ENCODE results near the gene PBOV1. TPM values are rescaled to one million over a fixed set of nuclear protein-coding genes. Genes with fewer than 3 reads are reported as not detected.

PBOV1 gene
- total and polyA plus RNA-seq, 11 donors = not detected

- intact Hi-C loops (cut with DNase I) = no loop called here
- ATAC-seq (no peak), DNase-seq (no peak)
- TF ChIP-seq POLR2A (IDR thresholded peaks at IDR 0.05) = no peak
- no peak for TF ChIP-seq CTCF (IDR thresholded peaks at IDR 0.05)
- Histone ChIP-seq H3K4me3 (no peak overlapping the region), H3K27me3 (no peaks in the 10 kb centered on the region), H3K9me3 (no peaks in the 10 kb centered on the region), H3K36me3 (no peaks in the 10 kb centered on the region), H3K27ac (no peak overlapping the region), H3K4me1 (peaks cover 0 to 4% (median 0%) of the 10 kb centered on the region in 12 donors)
- WGBS, 4 donors = 71 to 86% (median 76%) methylated on average over 1 of the region's 1 CpG
Observed at GRCh38 chr6:138248878-138249277, 30.6 kb upstream of the PBOV1 start.

- WGBS, 4 donors = 85 to 90% (median 88%) methylated on average over 7 of the region's 7 CpGs
- ATAC-seq (no peak), DNase-seq (no peak)
- intact Hi-C loops (cut with DNase I) = no loop called here
- H3K36me3 ChIP-seq = no peaks in the 10 kb centered on the region
- H3K9me3 ChIP-seq = no peaks in the 10 kb centered on the region
- peaks cover 0 to 4% (median 0%) of the 10 kb centered on the region in 12 donors for H3K4me1 ChIP-seq
- no peak overlapping the region for H3K27ac ChIP-seq
- TF ChIP-seq CTCF (IDR thresholded peaks at IDR 0.05) = no peak
- TF ChIP-seq POLR2A (IDR thresholded peaks at IDR 0.05) = no peak
- no peak overlapping the region for H3K4me3 ChIP-seq
- no peaks in the 10 kb centered on the region for H3K27me3 ChIP-seq
Observed at GRCh38 chr6:138248011-138248410, 29.7 kb upstream of the PBOV1 start.

GRCh38 chr6:138246650-138247440 is 28.6 kb upstream of the PBOV1 start:
- WGBS, 4 donors = 91 to 95% (median 93%) methylated on average over 3 of the region's 3 CpGs
- intact Hi-C loops (cut with DNase I) = no loop called here
- TF ChIP-seq POLR2A (IDR thresholded peaks at IDR 0.05) (no peak), CTCF (IDR thresholded peaks at IDR 0.05) (no peak)
- no peaks in the 10 kb centered on the region for H3K9me3 ChIP-seq
- peaks cover 0 to 4% (median 0%) of the 10 kb centered on the region in 12 donors for H3K4me1 ChIP-seq
- no peak overlapping the region for H3K27ac ChIP-seq
- H3K4me3 ChIP-seq = no peak overlapping the region
- no peaks in the 10 kb centered on the region for H3K36me3 ChIP-seq
- ATAC-seq (no peak), DNase-seq (no peak)
- H3K27me3 ChIP-seq = no peaks in the 10 kb centered on the region

- 73 to 83% (median 75%) methylated on average over 3 of the region's 3 CpGs for WGBS, 4 donors
Observed at GRCh38 chr6:138245751-138246150, 27.5 kb upstream of the PBOV1 start.

More at GRCh38 chr6:138245751-138246150, 27.5 kb upstream of the PBOV1 start:
- Histone ChIP-seq H3K36me3 (no peaks in the 10 kb centered on the region), H3K9me3 (no peaks in the 10 kb centered on the region), H3K4me1 (peaks cover 0 to 4% (median 0%) of the 10 kb centered on the region in 12 donors), H3K27me3 (no peaks in the 10 kb centered on the region), H3K27ac (no peak overlapping the region), H3K4me3 (no peak overlapping the region)
- intact Hi-C loops (cut with DNase I) = no loop called here
- DNase-seq = no peak
- TF ChIP-seq POLR2A (IDR thresholded peaks at IDR 0.05) (no peak), CTCF (IDR thresholded peaks at IDR 0.05) (no peak)
- ATAC-seq = no peak

Measured in heart left ventricle (tissue), 16 donors.